SK-N-MC (cell line): ENCODE results near the gene IGF2BP2.
"Not testable (repeated sequence)": the region's sequence is repeated elsewhere in the genome, so short reads cannot be mapped to it uniquely, and the experiment has no call there.

ENCODE experiments used
- DNase-seq: peaks from one replicate; pipeline ENCODE4 v3.0.0-alpha.2; 2011; ENCODE audit warnings: low read depth, low spot score
- H3K27ac ChIP-seq: fragments of 200-600 bp; sonication (generic); 2 replicates; pipeline ENCODE4 v1.5.1; 2016; ENCODE audit warnings: mixed run types
- H3K36me3 ChIP-seq: fragments of 200-600 bp; sonication (generic); 2 replicates; pipeline ENCODE4 v1.6.1; 2017; ENCODE audit warnings: antibody characterized with exemption, low read length, mixed read lengths; ENCODE audit not compliant: insufficient read depth
- H3K4me3 ChIP-seq: fragments of 200-600 bp; sonication (generic); 2 replicates; pipeline ENCODE4 v1.5.1; 2016
- H3K9ac ChIP-seq: fragments of 200-600 bp; sonication (generic); 2 replicates; pipeline ENCODE4 v1.8.0; 2017; ENCODE audit warnings: mixed run types, mixed read lengths; ENCODE audit not compliant: insufficient read length
- H3K9me3 ChIP-seq: fragments of 200-600 bp; sonication (generic); 2 replicates; pipeline ENCODE4 v1.6.1; 2017; ENCODE audit warnings: low read depth, mild to moderate bottlenecking, antibody characterized with exemption, low read length, moderate library complexity, mixed read lengths
- EZH2 ChIP-seq: fragments of 200-600 bp; sonication (generic); IDR thresholded peaks from one replicate; pipeline ENCODE4 v1.6.1; 2017; ENCODE audit warnings: antibody characterized with exemption
- FOXP2 ChIP-seq: optimal IDR thresholded peaks from 2 replicates; pipeline ENCODE3; 2011; ENCODE audit warnings: mild to moderate bottlenecking, moderate library complexity; ENCODE audit not compliant: insufficient read depth; ENCODE audit errors: extremely low read length, control extremely low read depth
- POLR2AphosphoS5 ChIP-seq: IDR thresholded peaks from 2 replicates; pipeline ENCODE4 v1.6.1; 2012; ENCODE audit warnings: mild to moderate bottlenecking, low read depth, low read length, borderline replicate concordance

IGF2BP2 gene

DNA sequence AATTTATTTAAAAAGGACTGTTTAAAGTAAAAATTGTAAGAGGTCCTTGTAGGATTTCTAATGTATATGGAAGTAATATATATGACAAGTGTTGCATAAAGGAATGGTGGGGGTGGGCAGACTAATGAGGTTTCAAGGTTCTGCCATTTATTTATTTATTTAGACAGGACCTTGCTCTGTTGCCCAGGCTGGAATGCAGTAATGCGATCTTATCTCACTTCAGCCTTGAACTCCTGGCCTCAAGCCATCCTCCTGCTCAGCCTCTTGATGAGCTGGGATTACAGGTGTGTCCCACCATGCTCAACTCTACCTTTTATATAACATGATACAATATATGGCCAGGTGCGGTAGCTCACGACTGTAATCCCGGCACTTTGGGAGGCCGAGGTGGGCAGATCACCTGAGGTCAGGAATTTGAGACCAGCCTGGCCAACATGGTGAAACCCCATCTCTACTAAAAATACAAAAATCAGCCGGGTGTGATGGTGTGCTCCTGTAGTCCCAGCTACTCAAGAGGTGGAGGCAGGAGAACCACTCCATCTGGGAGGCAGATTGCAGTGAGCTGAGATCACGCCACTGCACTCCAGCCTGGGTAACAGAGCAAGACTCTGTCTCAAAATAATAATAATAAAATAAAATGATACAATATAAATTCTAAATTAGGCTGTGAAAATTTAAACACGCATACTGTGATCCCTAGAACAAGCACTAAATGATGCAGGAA, 33.8 kb upstream of the IGF2BP2 start:
- Histone ChIP-seq H3K9me3 (peaks cover 6% of the 10 kb centered on the region; the same call in 1 of the 2 replicates), H3K9ac (no peak overlapping the region), H3K4me3 (no peak overlapping the region), H3K36me3 (no peaks in the 10 kb centered on the region), H3K27ac (no peak overlapping the region)
- DNase-seq: no peak
- no peak for TF ChIP-seq POLR2AphosphoS5
- TF ChIP-seq EZH2: no peak

DNA sequence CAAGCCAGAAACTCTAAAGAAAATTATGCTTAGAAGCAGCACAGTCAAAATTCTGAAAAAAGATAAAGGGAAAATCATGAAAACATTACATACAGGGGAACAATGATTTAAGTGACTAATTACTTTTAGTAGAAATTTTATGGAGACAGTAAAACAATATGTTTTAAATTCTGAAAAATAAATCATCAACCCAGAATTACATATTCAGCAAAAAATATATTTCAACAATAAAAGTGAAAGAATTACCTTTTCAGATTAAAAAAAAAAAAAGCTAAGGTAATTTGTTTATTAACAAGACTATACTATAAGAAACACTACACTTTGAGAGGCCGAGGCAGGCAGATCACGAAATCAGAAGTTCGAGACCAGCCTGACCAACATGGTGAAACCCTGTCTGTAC, 32.4 kb upstream of the IGF2BP2 start:
- Histone ChIP-seq H3K27ac (no peak overlapping the region), H3K9me3 (peaks cover 6% of the 10 kb centered on the region; the same call in 1 of the 2 replicates), H3K9ac (no peak overlapping the region), H3K4me3 (no peak overlapping the region), H3K36me3 (no peaks in the 10 kb centered on the region)
- TF ChIP-seq EZH2 (no peak), FOXP2 (no peak), POLR2AphosphoS5 (no peak)
- no peak for DNase-seq

DNA sequence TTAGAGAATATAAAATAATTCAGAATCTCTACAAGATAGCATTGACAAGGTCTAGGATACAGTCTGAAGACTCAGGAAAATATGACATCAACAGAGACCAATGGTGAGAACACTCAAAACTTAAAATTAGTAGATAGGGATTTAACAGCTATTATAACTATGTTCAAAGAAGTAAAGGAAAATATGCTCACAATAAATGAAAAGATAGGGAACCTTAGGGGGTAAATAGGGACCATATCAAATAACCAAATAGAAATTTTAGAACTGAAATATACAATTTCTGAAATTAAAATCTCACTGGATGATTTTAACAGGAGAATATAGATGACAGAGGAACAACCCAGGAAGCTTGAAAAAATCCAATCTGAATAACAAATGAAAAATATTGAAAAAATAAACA, 31.8 kb upstream of the IGF2BP2 start:
- Histone ChIP-seq H3K36me3 (no peaks in the 10 kb centered on the region), H3K4me3 (no peak overlapping the region), H3K9ac (no peak overlapping the region), H3K27ac (no peak overlapping the region), H3K9me3 (peaks cover 6% of the 10 kb centered on the region; the same call in 1 of the 2 replicates)
- no peak for DNase-seq
- TF ChIP-seq EZH2 (no peak), FOXP2 (no peak), POLR2AphosphoS5 (no peak)

DNA sequence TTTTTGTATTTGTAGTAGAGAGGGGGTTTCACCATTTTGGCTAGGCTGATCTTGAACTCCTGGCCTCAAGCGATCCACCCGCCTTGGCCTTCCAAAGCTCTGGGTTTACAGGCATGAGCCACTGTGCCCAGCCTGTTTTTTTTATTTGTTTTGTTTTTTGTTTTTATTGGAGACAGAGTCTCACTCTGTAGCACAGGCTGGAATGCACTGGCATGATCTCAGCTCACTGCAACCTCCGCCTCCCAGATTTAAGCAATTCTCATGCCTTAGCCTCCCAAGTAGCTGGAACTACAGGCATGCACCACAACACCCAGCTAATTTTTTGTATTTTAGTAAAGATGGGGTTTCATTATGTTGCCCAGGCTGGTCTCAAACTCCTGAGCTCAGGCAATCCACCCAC, 28.9 kb upstream of the IGF2BP2 start:
- DNase-seq, H3K9me3 ChIP-seq, H3K27ac ChIP-seq, H3K36me3 ChIP-seq, H3K4me3 ChIP-seq, H3K9ac ChIP-seq: not testable (repeated sequence)

DNA sequence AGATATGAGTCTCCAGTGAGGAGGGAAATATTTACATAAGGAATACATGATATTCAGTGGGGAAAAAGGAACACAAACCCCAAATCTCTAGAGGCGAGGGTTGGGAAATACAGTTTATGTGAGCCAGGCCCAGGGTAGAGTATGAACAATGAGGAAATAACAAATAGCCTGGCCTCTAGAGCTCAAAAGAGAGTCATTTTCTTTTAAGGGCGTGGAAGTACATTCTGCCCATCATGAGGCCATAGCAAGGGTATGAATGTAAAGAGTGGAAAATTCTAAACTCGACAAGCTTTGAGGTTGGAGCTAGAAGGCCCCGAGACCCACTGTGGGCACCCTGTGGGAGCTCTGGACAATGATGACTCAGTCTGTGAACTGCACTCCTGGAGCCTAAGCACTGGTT, 27.8 kb upstream of the IGF2BP2 start:
- no peak overlapping the region for H3K4me3 ChIP-seq
- no peak for TF ChIP-seq FOXP2
- no peak for TF ChIP-seq EZH2

DNA sequence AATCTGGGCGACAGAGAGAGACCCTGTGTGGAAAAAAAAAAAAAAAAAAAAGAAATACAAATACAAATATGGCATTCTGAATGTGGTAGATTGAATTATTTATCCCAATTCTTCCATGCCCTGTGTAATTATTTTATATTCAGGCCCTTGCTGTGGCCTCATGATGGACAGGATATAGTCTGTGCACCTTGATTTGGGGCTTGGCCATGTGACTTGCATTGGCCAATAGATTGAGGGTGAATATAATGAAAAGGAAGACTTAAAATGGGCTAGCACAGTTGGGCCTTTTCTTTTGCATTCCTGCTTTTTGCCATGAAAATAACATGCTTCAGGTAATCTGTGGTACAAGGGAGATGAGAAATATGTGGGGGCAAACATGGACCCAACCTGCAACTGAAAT, 27.1 kb upstream of the IGF2BP2 start:
- no peak overlapping the region for H3K27ac ChIP-seq
- no peak overlapping the region for H3K9ac ChIP-seq
- no peaks in the 10 kb centered on the region for H3K36me3 ChIP-seq
- H3K9me3 ChIP-seq: peaks cover 6% of the 10 kb centered on the region; the same call in 1 of the 2 replicates
- DNase-seq: no peak
- H3K4me3 ChIP-seq: no peak overlapping the region
- TF ChIP-seq EZH2: no peak
- no peak for TF ChIP-seq POLR2AphosphoS5
- no peak for TF ChIP-seq FOXP2

More for the DNA sequence above, 27.8 kb upstream of the IGF2BP2 start:
- Histone ChIP-seq H3K9me3 (peaks cover 6% of the 10 kb centered on the region; the same call in 1 of the 2 replicates), H3K36me3 (no peaks in the 10 kb centered on the region), H3K9ac (no peak overlapping the region), H3K27ac (no peak overlapping the region)
- DNase-seq: no peak

DNA sequence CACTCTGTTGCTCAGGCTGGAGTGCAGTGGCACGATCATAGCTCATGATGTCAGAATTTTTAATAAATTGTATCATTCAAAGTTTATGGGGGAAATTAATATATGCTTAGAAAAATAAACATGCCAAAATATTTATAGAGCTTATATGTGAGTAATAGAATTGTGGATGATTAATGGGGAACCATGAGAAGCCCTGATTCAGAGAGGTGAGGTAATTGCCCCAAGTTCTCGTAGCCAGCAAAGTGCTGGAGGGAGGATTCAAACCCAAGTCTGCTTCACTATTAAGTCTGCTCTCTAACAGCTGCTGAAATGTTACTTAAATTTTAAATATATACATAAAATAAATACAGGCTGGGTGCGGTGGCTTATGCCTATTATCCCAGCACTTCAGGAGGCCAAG, 26.2 kb upstream of the IGF2BP2 start:
- Histone ChIP-seq H3K9me3 (no peaks in the 10 kb centered on the region; the same call in 1 of the 2 replicates), H3K27ac (no peak overlapping the region), H3K4me3 (no peak overlapping the region), H3K36me3 (no peaks in the 10 kb centered on the region), H3K9ac (no peak overlapping the region)
- no peak for TF ChIP-seq FOXP2
- no peak for TF ChIP-seq EZH2
- no peak for DNase-seq

DNA sequence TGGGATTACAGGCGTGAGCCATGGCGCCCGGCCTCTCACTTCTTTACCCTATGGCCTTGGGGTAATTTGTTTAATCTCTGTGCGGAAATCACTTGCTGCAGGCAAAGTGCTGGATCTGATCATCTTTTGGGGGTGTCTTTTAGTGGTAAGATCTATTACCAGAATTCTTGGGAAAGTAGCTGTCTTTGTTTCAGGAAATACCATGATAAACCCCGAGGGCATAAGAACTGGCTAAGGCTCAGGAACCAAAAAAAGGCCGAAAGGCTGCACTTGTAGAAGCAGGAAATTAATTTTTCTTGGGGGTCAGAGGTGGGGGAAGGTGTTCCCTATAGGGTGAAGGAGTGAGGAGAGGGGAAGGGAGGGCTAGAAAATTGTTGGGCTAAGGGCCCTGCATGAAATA, 22.7 kb upstream of the IGF2BP2 start:
- no peaks in the 10 kb centered on the region for H3K9me3 ChIP-seq
- peak overlapping the region; percentile 2; the same call in 1 of the 2 replicates for H3K4me3 ChIP-seq
- no peaks in the 10 kb centered on the region for H3K36me3 ChIP-seq
- no peak overlapping the region for H3K9ac ChIP-seq
- H3K27ac ChIP-seq: no peak overlapping the region
- no peak for DNase-seq
- TF ChIP-seq POLR2AphosphoS5 (no peak; the same call in 1 of the 2 replicates), EZH2 (no peak), FOXP2 (no peak)

DNA sequence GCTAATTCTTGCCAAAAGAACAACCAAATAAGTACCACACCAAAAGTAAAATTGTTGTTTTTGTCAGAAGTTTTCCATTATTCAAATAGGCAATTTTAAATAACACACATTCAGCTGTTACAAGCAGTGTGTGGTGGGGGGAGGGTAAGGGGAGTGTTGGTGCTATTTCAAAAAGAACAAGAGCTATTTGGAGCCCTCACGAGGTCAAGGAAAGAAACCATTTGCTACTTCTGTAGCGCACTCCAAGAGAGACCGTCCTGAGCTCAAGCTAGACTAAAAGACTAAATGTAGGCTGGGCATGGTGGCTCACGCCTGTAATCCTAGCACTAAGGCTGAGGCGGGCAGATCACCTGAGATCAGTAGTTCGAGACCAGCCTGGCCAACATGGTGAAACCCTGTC, 21.2 kb upstream of the IGF2BP2 start:
- H3K9me3 ChIP-seq: no peaks in the 10 kb centered on the region
- DNase-seq: no peak
- H3K27ac ChIP-seq: no peak overlapping the region
- no peak for TF ChIP-seq POLR2AphosphoS5
- TF ChIP-seq EZH2: no peak
- no peak for TF ChIP-seq FOXP2
- no peaks in the 10 kb centered on the region for H3K36me3 ChIP-seq
- H3K4me3 ChIP-seq: no peak overlapping the region
- H3K9ac ChIP-seq: no peak overlapping the region
